GM18858 (cell line): ENCODE data around the gene IQCN.

Experiments used
- ATAC-seq: cut with Tn5 transposase; IDR thresholded peaks from one replicate; pipeline ENCODE4 v1.9.1; 2021; ENCODE audit not compliant: unreplicated experiment

The IQCN gene

GRCh38 chr19:18274219-18274780, at the start of gene IQCN:
Gene IQCN (minus strand): TSS chr19:18274452. CDS start chr19:18269478, 4,974 bp downstream.
- ATAC-seq = no peak

- ATAC-seq = peak; percentile 74
Observed at GRCh38 chr19:18322759-18323460, 48.7 kb upstream of the IQCN start, which contains the start of gene LSM4. Gene LSM4 (minus strand): TSS chr19:18323076. CDS start chr19:18323020, 56 bp downstream.

GRCh38 chr19:18322318-18322758, 48.1 kb upstream of the IQCN start:
- no peak for ATAC-seq

- ATAC-seq = no peak
Observed at GRCh38 chr19:18321734-18322102, 47.5 kb upstream of the IQCN start.

GRCh38 chr19:18320865-18321733, 46.8 kb upstream of the IQCN start:
- no peak for ATAC-seq

GRCh38 chr19:18319591-18320135, 45.4 kb upstream of the IQCN start:
- no peak for ATAC-seq

GRCh38 chr19:18317961-18318800, 43.9 kb upstream of the IQCN start:
- ATAC-seq = no peak

- no peak for ATAC-seq
Observed at GRCh38 chr19:18313398-18313797, 39.1 kb upstream of the IQCN start.

GRCh38 chr19:18312092-18312534, 37.9 kb upstream of the IQCN start:
- ATAC-seq = no peak

- no peak for ATAC-seq
Observed at GRCh38 chr19:18311502-18312091, 37.3 kb upstream of the IQCN start.

- ATAC-seq = no peak
Observed at GRCh38 chr19:18310966-18311365, 36.7 kb upstream of the IQCN start.

- ATAC-seq = no peak
Observed at GRCh38 chr19:18310118-18310909, 36.1 kb upstream of the IQCN start.

- ATAC-seq = no peak
Observed at GRCh38 chr19:18309525-18310064, 35.3 kb upstream of the IQCN start.

- ATAC-seq = no peak
Observed at GRCh38 chr19:18308948-18309325, 34.7 kb upstream of the IQCN start.

- no peak for ATAC-seq
Observed at GRCh38 chr19:18308051-18308947, 34.0 kb upstream of the IQCN start.

- no peak for ATAC-seq
Observed at GRCh38 chr19:18307271-18307681, 33.0 kb upstream of the IQCN start.

- no peak for ATAC-seq
Observed at GRCh38 chr19:18306888-18307260, 32.6 kb upstream of the IQCN start.
